Colonic mucosa (tissue), 4 donors: ENCODE data around the gene GDE1. TPM values are rescaled to one million over a fixed set of nuclear protein-coding genes. Genes with fewer than 3 reads are reported as not detected.

ENCODE experiments used
- DNase-seq: peaks from one replicate; pipeline ENCODE4 v3.0.0-alpha.2; 2020
- H3K27ac ChIP-seq: fragments of 200-600 bp; one replicate; pipeline ENCODE4 v1.8.0; 2021
- H3K27me3 ChIP-seq: fragments of 200-600 bp; one replicate; pipeline ENCODE4 v1.8.0; 2021
- H3K36me3 ChIP-seq: fragments of 200-600 bp; one replicate; pipeline ENCODE4 v1.8.0; 2021
- H3K4me1 ChIP-seq: fragments of 200-600 bp; one replicate; pipeline ENCODE4 v1.8.0; 2021; ENCODE audit warnings: mild to moderate bottlenecking
- H3K4me3 ChIP-seq: fragments of 200-600 bp; one replicate; pipeline ENCODE4 v1.8.0; 2021
- H3K9ac ChIP-seq, 2 donors: one replicate each; pipeline ENCODE4 v1.7.0; 2013; ENCODE audit warnings: control low read depth in 2 of 2, low read depth in 2 of 2, low read length in 2 of 2
- H3K9me3 ChIP-seq: fragments of 200-600 bp; one replicate; pipeline ENCODE4 v1.8.0; 2021
- CTCF ChIP-seq: fragments of 200-600 bp; IDR thresholded peaks from one replicate; pipeline ENCODE4 v1.8.0; 2022; ENCODE audit warnings: antibody characterized with exemption, mild to moderate bottlenecking
- intact Hi-C: fragments of 100-400 bp; cut with DNase I; formaldehyde crosslinking; loops from one replicate; pipeline ENCODE4 v1.14.1; 2022
- total RNA-seq, 2 donors: library from RNA; stranded (reverse); fragmentation: NEBNext Ultra II Directional in 1 of 2; extraction: Animal tissue kit (Norgen Biotek cat#: 25700) in 1 of 2; gene quantifications; one replicate each; pipeline ENCODE4 v1.2.1, GENCODE V29; 2021
- donor health status: healthy.
- donor health status: DM: no; HTN: no; CAD: no.
- donor health status: DM: no; HTN: no; CAD: no.

The GDE1 gene
- total RNA-seq, 2 donors from 2014 or later: 81.6 to 128 TPM

- H3K9me3 ChIP-seq: no peaks in the 10 kb centered on the region
- intact Hi-C loops: no loop called here
- peaks cover 6% of the 10 kb centered on the region for H3K4me1 ChIP-seq
- H3K27ac ChIP-seq: peak overlapping the region; percentile 67
- no peaks in the 10 kb centered on the region for H3K36me3 ChIP-seq
- DNase-seq: no peak
- TF ChIP-seq CTCF: no peak
- H3K4me3 ChIP-seq: no peak overlapping the region
- no peaks in the 10 kb centered on the region for H3K27me3 ChIP-seq
- peak overlapping the region in 1 of 2 donors; percentile 62 for H3K9ac ChIP-seq
These were observed 6.1 kb downstream of the GDE1 start for GRCh38 chr16:19515757-19516156.

GRCh38 chr16:19513377-19514053, 8.4 kb downstream of the GDE1 start:
- peak; percentile 36 for DNase-seq
- intact Hi-C loops: no loop called here
- peak overlapping the region; percentile 51 for H3K27ac ChIP-seq
- no peaks in the 10 kb centered on the region for H3K9me3 ChIP-seq
- no peak for TF ChIP-seq CTCF
- H3K36me3 ChIP-seq: no peaks in the 10 kb centered on the region
- H3K9ac ChIP-seq: no peak overlapping the region
- no peak overlapping the region for H3K4me3 ChIP-seq
- no peaks in the 10 kb centered on the region for H3K27me3 ChIP-seq
- H3K4me1 ChIP-seq: peaks cover 6% of the 10 kb centered on the region

- intact Hi-C loops: no loop called here
- Histone ChIP-seq H3K9me3 (no peaks in the 10 kb centered on the region), H3K36me3 (no peaks in the 10 kb centered on the region), H3K9ac (no peak overlapping the region), H3K27ac (no peak overlapping the region), H3K27me3 (no peaks in the 10 kb centered on the region), H3K4me3 (no peak overlapping the region), H3K4me1 (peaks cover 6% of the 10 kb centered on the region)
- no peak for DNase-seq
- no peak for TF ChIP-seq CTCF
These were observed 9.6 kb downstream of the GDE1 start for GRCh38 chr16:19512297-19512696.

- TF ChIP-seq CTCF: no peak
- H3K36me3 ChIP-seq: peaks cover 13% of the 10 kb centered on the region
- no peak for DNase-seq
- intact Hi-C loops: loop anchor here (10.0 kb wide), 1 partner anchor 423 kb away; no protein-coding TSS in a partner anchor
- H3K4me1 ChIP-seq: no peaks in the 10 kb centered on the region
- no peak overlapping the region for H3K27ac ChIP-seq
- no peak overlapping the region for H3K9ac ChIP-seq
- H3K9me3 ChIP-seq: no peaks in the 10 kb centered on the region
- no peaks in the 10 kb centered on the region for H3K27me3 ChIP-seq
- H3K4me3 ChIP-seq: no peak overlapping the region
These were observed 14.0 kb downstream of the GDE1 start for GRCh38 chr16:19507867-19508266.

- TF ChIP-seq CTCF: no peak
- Histone ChIP-seq H3K4me1 (no peaks in the 10 kb centered on the region), H3K36me3 (peaks cover 17% of the 10 kb centered on the region)
These were observed 14.9 kb downstream of the GDE1 start for GRCh38 chr16:19506965-19507364.

More at GRCh38 chr16:19506965-19507364, 14.9 kb downstream of the GDE1 start:
- no peak overlapping the region for H3K4me3 ChIP-seq
- H3K9me3 ChIP-seq: no peaks in the 10 kb centered on the region
- no peaks in the 10 kb centered on the region for H3K27me3 ChIP-seq
- intact Hi-C loops: loop anchor here (10.0 kb wide), 1 partner anchor 422 kb away; no protein-coding TSS in a partner anchor
- no peak for DNase-seq
- no peak overlapping the region for H3K9ac ChIP-seq
- no peak overlapping the region for H3K27ac ChIP-seq
